HG03521 (cell line): ENCODE results near the gene DDX3X.
"Not testable (repeated sequence)": the region's sequence is repeated elsewhere in the genome, so short reads cannot be mapped to it uniquely, and the experiment has no call there.

Source experiments
- ATAC-seq: cut with Tn5 transposase; IDR thresholded peaks from one replicate; pipeline ENCODE4 v1.9.1; 2021; ENCODE audit warnings: mild to moderate bottlenecking, moderate library complexity; ENCODE audit not compliant: unreplicated experiment

The DDX3X gene

GRCh38 chrX:41411222-41411621 lies 77.3 kb downstream of the DDX3X start:
- not testable (repeated sequence) for ATAC-seq

- no peak for ATAC-seq
These were observed 78.5 kb downstream of the DDX3X start for GRCh38 chrX:41412261-41413081.
